ENCODE measurements around the gene PTPN2. TPM values are rescaled to one million over a fixed set of nuclear protein-coding genes. Genes with fewer than 3 reads are reported as not detected.

The PTPN2 gene
- total RNA-seq, 4 donors from 2014 or later, result 33.1 to 45.3 (median 37.7) TPM

DNA sequence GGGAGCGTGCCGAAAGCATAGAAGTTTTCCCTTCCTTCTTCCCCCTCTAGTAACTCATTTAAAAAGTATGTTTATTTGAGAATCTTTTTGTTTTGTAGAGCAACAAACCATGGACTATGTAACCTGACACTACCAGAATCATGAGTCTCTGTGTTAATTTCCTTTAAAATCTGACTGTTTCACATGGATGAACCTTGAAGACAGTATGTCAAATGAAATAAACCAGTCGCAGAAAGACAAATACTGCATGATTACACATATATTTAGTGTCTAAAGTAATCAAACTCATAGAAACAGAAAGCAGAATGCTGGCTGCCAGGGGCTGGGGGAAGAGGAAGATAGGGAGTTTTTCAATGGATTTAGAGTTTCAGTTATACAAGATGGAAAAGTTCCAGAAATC is 32.3 kb downstream of the PTPN2 start:
- Histone ChIP-seq H3K36me3 (no peaks in the 10 kb centered on the region), H3K27ac (no peak overlapping the region), H3K4me1 (peaks cover 6 to 11% of the 10 kb centered on the region in 2 donors), H3K9me3 (no peaks in the 10 kb centered on the region), H3K27me3 (no peaks in the 10 kb centered on the region), H3K4me3 (replicated peaks in 1 of 3) (no peak overlapping the region)
- DNase-seq, result no peak
- TF ChIP-seq, protein P1, sequence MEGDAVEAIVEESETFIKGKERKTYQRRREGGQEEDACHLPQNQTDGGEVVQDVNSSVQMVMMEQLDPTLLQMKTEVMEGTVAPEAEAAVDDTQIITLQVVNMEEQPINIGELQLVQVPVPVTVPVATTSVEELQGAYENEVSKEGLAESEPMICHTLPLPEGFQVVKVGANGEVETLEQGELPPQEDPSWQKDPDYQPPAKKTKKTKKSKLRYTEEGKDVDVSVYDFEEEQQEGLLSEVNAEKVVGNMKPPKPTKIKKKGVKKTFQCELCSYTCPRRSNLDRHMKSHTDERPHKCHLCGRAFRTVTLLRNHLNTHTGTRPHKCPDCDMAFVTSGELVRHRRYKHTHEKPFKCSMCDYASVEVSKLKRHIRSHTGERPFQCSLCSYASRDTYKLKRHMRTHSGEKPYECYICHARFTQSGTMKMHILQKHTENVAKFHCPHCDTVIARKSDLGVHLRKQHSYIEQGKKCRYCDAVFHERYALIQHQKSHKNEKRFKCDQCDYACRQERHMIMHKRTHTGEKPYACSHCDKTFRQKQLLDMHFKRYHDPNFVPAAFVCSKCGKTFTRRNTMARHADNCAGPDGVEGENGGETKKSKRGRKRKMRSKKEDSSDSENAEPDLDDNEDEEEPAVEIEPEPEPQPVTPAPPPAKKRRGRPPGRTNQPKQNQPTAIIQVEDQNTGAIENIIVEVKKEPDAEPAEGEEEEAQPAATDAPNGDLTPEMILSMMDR (IDR thresholded peaks at IDR 0.05), result no peak
- TF ChIP-seq POLR2A (IDR thresholded peaks at IDR 0.05), result no peak
- 75 to 79% methylated on average over 3 of the region's 3 CpGs for WGBS, 2 donors
- intact Hi-C loops (cut with DNase I), result no loop called here

DNA sequence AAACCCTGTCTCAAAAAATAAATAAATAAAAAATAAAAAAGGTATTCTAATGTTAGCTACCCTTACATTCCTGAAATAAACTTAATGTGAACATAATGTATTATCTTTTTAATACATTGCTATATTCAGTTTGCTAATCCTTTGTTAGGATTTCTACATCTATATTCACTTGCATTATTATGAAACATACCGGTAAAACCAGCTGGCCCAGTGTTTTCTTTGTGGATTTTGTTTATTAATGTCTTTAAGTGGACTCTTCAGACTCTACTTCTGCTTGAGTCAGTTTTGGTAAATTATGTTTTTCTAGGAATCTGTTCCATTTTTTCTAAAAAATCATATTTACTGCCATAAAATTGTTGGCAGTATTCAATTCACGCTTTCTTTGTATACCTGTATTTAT is 34.5 kb downstream of the PTPN2 start:
- no peak overlapping the region for H3K27ac ChIP-seq
- peaks cover 6 to 11% of the 10 kb centered on the region in 2 donors for H3K4me1 ChIP-seq
- WGBS, 2 donors, result 87 to 92% methylated on average over 2 of the region's 2 CpGs
- no peaks in the 10 kb centered on the region for H3K27me3 ChIP-seq
- no peak for DNase-seq
- no peaks in the 10 kb centered on the region for H3K36me3 ChIP-seq
- intact Hi-C loops (cut with DNase I), result no loop called here
- TF ChIP-seq, protein P1 (IDR thresholded peaks at IDR 0.05), result no peak
- no peak for TF ChIP-seq POLR2A (IDR thresholded peaks at IDR 0.05)
- H3K4me3 ChIP-seq (replicated peaks in 1 of 3), result no peak overlapping the region
- no peaks in the 10 kb centered on the region for H3K9me3 ChIP-seq

DNA sequence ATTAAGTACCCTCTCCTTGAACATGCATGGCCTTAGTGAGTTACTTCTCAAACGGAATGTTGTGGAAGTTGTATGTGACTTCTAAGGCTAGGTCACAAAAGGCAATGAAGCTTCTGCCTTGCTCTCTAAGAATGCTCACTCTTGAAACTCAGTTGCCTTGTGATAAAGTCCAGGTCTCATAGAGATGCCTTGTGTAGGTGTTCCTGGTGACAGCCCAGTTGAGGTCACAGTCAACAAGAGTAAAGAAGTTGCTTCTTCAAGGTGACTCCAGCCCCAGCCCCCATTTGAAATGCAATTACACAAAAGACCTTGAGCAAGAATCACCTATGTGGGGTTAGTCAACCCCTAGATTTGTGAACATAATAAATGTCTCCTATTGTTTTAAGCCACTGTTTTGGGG is 35.6 kb downstream of the PTPN2 start:
- H3K27ac ChIP-seq, result no peak overlapping the region
- H3K27me3 ChIP-seq, result no peaks in the 10 kb centered on the region
- no peaks in the 10 kb centered on the region for H3K9me3 ChIP-seq
- WGBS, 2 donors, result 72 to 73% methylated on average over 1 of the region's 1 CpG
- H3K4me3 ChIP-seq (replicated peaks in 1 of 3), result no peak overlapping the region
- no peaks in the 10 kb centered on the region for H3K36me3 ChIP-seq
- TF ChIP-seq POLR2A (IDR thresholded peaks at IDR 0.05), result no peak
- TF ChIP-seq, protein P1 (IDR thresholded peaks at IDR 0.05), result no peak
- H3K4me1 ChIP-seq, result peaks cover 6 to 11% of the 10 kb centered on the region in 2 donors
- DNase-seq, result no peak
- intact Hi-C loops (cut with DNase I), result no loop called here

DNA sequence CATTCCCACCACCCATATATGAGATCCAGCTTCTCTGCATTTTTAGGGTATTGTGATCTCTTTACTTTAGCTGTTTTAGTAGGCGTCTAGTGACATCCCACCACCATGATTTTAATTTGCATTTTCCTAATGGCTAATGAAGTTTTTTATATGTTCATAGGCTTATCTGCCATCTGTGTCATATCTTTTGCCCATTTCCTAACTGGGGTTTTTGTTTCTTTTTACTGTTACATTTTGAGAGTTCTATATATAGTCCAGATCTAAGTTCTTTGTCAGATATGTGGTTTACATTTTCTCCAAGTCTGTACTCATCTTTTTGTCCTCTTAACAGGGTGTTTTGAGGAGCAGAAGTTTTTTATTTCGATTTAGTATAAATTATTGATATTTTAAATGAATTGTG is 39.6 kb downstream of the PTPN2 start:
- TF ChIP-seq POLR2A (IDR thresholded peaks at IDR 0.05), result no peak
- TF ChIP-seq, protein P1 (IDR thresholded peaks at IDR 0.05), result no peak
- Histone ChIP-seq H3K9me3 (no peaks in the 10 kb centered on the region), H3K27ac (no peak overlapping the region), H3K4me3 (replicated peaks in 1 of 3) (no peak overlapping the region), H3K4me1 (no peaks in the 10 kb centered on the region), H3K27me3 (no peaks in the 10 kb centered on the region), H3K36me3 (no peaks in the 10 kb centered on the region)
- intact Hi-C loops (cut with DNase I), result no loop called here
- 92 to 94% methylated on average over 2 of the region's 2 CpGs for WGBS, 2 donors
- DNase-seq, result no peak

DNA sequence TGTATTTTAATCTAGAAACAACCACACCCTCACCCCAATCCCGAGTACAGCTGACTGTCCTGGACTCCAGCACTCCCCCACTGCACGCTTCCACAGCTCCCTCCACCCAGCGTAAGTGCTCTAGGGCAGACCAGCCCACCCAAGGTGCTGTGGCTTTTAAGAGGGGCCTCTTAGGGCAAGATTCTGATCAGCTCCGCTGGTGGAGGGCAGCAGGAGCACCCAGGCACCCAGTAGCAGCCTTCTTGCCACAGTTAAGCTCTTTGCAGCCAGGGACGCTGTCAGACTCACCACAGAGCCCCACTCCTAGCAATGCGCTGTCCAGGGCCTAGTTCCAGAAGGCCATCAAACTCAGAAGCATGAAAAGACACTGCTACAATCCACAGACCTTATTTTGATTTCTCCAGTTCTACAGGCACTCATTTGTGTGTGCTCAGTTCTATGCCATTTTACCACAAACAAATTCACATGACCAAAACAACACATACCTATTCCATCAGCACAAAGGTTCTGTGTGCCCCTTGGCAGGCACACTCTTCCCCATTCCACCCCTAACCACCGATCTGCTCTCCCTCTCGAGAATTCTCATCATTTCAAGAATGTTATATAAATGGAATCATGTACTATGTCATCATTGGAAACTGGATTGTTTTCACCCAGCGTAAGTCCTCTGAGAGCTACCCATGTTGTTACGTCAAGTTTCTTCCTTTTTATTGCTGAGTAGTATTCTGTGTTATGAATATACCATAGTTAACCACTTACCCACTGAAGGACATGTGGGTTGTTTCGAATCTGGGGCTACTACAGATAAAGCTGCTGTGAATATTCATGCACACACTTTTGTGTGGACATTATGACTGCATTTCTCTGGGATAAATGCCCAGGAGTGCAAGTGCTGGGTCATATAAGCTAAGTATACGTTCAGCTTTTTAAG is 40.4 kb downstream of the PTPN2 start:
- 86 to 92% methylated on average over 12 of the region's 12 CpGs for WGBS, 2 donors
- DNase-seq, result no peak
- no peaks in the 10 kb centered on the region for H3K4me1 ChIP-seq
- no peaks in the 10 kb centered on the region for H3K27me3 ChIP-seq
- no peak for TF ChIP-seq POLR2A (IDR thresholded peaks at IDR 0.05)
- TF ChIP-seq, protein P1 (IDR thresholded peaks at IDR 0.05), result no peak
- H3K27ac ChIP-seq, result no peak overlapping the region
- no peaks in the 10 kb centered on the region for H3K9me3 ChIP-seq
- intact Hi-C loops (cut with DNase I), result no loop called here
- H3K36me3 ChIP-seq, result no peaks in the 10 kb centered on the region
- no peak overlapping the region for H3K4me3 ChIP-seq (replicated peaks in 1 of 3)
